ENCODE measurements around the gene INTS11. TPM values are rescaled to one million over a fixed set of nuclear protein-coding genes. Genes with fewer than 3 reads are reported as not detected.

The INTS11 gene
- total RNA-seq, 1 experiment from 2014 or later: 139 TPM

DNA sequence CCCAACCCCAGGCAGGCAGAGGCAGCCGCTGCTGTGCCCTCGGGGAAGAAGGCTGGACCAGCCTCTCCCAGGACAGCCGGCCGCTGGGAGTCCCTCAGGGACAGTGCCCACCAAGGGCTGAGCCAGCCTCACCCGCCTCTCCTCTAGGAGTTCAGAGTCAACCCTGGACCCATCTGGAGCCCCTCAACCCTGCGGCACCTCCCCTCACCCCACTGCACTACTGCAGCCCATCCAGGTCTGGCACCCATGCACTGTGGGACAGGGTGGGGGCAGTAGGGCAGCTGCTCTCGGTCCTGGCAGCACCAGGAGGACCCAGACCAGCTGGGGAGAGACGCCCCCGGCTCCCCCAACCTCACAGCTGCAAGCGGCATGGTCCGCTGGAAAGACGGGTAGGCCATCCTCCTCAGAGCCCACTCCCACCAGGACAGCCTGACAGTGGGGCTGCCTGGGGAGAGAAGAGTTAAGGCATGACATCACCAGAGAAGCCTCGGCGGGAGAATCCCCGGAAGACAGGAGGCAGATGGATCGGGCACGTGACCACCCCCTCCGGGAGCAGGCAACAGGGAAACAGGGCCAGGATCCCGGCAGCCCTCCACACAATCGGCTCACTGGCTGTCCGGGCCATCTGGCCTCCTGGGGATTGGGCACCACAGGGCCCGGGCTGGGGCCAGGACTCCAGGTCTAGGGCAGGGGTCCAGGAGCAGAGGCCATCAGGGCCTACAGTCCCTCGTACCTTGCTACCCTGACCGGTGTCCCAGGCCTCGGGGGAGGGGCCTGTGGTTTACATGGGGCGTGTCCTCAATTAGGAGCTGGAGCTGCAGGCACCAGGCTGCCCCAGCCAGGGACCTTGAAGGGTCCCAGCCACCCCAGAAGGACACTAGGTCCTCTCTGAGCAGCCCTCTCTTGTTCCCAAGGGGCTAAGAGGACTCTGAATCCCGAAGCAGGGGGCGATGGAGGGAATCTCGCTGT lies 19.8 kb downstream of the INTS11 start:
- H2BK15ac ChIP-seq (ENCODE audit: low read depth, low read length): no peak overlapping the region
- no peak overlapping the region for H2BK120ac ChIP-seq (ENCODE audit: low read depth, low read length, poor library complexity, severe bottlenecking)
- H3K23ac ChIP-seq (ENCODE audit: insufficient read length, low read depth, low read length): no peak overlapping the region
- no peaks in the 10 kb centered on the region for H3K79me1 ChIP-seq (ENCODE audit: insufficient read depth, low read depth, low read length, poor library complexity, severe bottlenecking)
- no peak overlapping the region for H4K8ac ChIP-seq (replicated peaks; ENCODE audit: insufficient read length, low read depth, low read length)
- H4K5ac ChIP-seq (ENCODE audit: insufficient read length, low read depth, low read length): no peak overlapping the region
- H4K91ac ChIP-seq (ENCODE audit: insufficient read length, low read depth, low read length): no peak overlapping the region
- H2BK20ac ChIP-seq (ENCODE audit: low read depth, low read length, poor library complexity, severe bottlenecking): no peak overlapping the region
- peak overlapping the region; percentile 16 for H3K4me2 ChIP-seq (ENCODE audit: insufficient read depth, insufficient read length, low read length)
- H3K27me3 ChIP-seq (ENCODE audit: insufficient read depth, low read length): no peaks in the 10 kb centered on the region
- Mint-ChIP-seq H3K4me1 (peaks cover 18 to 27% of the 10 kb centered on the region in 2 experiments), H3K36me3 (ENCODE audit: insufficient read depth in 1 of 3, low read depth in 3 of 3) (no peaks in the 10 kb centered on the region; a peak in 1 of 7 replicates), H3K27me3 (ENCODE audit: low read depth) (peaks cover 3% of the 10 kb centered on the region; the same call in 1 of the 2 replicates), H3K27ac (no peak overlapping the region), H3K9me3 (no peaks in the 10 kb centered on the region; a peak in 1 of 5 replicates), H3K4me3 (peak overlapping the region in 1 of 2 experiments; percentile 34; a peak in 4 of 5 replicates)
- no peak overlapping the region for H3T11ph ChIP-seq (ENCODE audit: low read length)
- H4K20me1 ChIP-seq (ENCODE audit: control insufficient read depth, insufficient read depth, insufficient read length): no peaks in the 10 kb centered on the region
- no peak overlapping the region for H2BK5ac ChIP-seq (ENCODE audit: insufficient read length, low read length)
- no peak overlapping the region for H3K4ac ChIP-seq (ENCODE audit: low read depth, low read length)
- TF ChIP-seq, protein P1, sequence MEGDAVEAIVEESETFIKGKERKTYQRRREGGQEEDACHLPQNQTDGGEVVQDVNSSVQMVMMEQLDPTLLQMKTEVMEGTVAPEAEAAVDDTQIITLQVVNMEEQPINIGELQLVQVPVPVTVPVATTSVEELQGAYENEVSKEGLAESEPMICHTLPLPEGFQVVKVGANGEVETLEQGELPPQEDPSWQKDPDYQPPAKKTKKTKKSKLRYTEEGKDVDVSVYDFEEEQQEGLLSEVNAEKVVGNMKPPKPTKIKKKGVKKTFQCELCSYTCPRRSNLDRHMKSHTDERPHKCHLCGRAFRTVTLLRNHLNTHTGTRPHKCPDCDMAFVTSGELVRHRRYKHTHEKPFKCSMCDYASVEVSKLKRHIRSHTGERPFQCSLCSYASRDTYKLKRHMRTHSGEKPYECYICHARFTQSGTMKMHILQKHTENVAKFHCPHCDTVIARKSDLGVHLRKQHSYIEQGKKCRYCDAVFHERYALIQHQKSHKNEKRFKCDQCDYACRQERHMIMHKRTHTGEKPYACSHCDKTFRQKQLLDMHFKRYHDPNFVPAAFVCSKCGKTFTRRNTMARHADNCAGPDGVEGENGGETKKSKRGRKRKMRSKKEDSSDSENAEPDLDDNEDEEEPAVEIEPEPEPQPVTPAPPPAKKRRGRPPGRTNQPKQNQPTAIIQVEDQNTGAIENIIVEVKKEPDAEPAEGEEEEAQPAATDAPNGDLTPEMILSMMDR (conservative IDR thresholded peaks at IDR 0.05): no peak
- peaks cover 15% of the 10 kb centered on the region for H3K23me2 ChIP-seq (ENCODE audit: insufficient read length, low read depth, low read length, poor library complexity, severe bottlenecking)
- WGBS (ENCODE audit: extremely low coverage, insufficient read length, low lambda C conversion rate): no CpG with 5 or more reads among the region's 29 CpGs
- no peak overlapping the region for H3K9ac ChIP-seq (ENCODE audit: extremely low read depth, insufficient read length, low read length)
- H2AK5ac ChIP-seq (ENCODE audit: insufficient read length, low read length): no peak overlapping the region
- H3K4me1 ChIP-seq (ENCODE audit: insufficient read depth, low read length): peaks cover 5% of the 10 kb centered on the region; the same call in 1 of the 2 replicates
- peak; percentile 85 for DNase-seq
- H2BK12ac ChIP-seq (ENCODE audit: insufficient read length, low read depth, low read length): no peak overlapping the region
- H3K9me3 ChIP-seq (ENCODE audit: control insufficient read depth, low read depth, low read length): no peaks in the 10 kb centered on the region
- no peak overlapping the region for H3K27ac ChIP-seq (ENCODE audit: insufficient read length, low read depth, low read length)
- no peak overlapping the region for H3K18ac ChIP-seq (ENCODE audit: insufficient read length, low read depth, low read length)
- no peak overlapping the region for H3K14ac ChIP-seq (ENCODE audit: insufficient read depth, low read length)
- H3K79me2 ChIP-seq (ENCODE audit: insufficient read depth, low read length): no peaks in the 10 kb centered on the region
- no peak overlapping the region for H2AFZ ChIP-seq (ENCODE audit: low read length)
- no peak overlapping the region for H3K56ac ChIP-seq (ENCODE audit: insufficient read length, low read depth, low read length)
